ENCODE data around the gene MEF2C. TPM values are rescaled to one million over a fixed set of nuclear protein-coding genes. Genes with fewer than 3 reads are reported as not detected.

Gene MEF2C
- total RNA-seq, 4 donors from 2014 or later = 17.3 to 58.0 (median 23.5) TPM

- intact Hi-C loops (cut with DNase I; ENCODE audit: low total_unique reads) (no loop called here), in situ Hi-C loops (cut with MboI; ENCODE audit: low pct_ligation_motif_present in 1 of 4, low pct_unique_long_range_greater_than_20kb in 1 of 4, low sequenced_read_pairs in 3 of 4) (no loop called here)
Observed at GRCh38 chr5:88821161-88821560, 61.8 kb downstream of the MEF2C start.

GRCh38 chr5:88820581-88820980 lies 62.4 kb downstream of the MEF2C start:
- 67 to 81% methylated on average over 2 of the region's 2 CpGs for WGBS, 2 donors (ENCODE audit: low coverage in 1 of 2)
- H3K27me3 ChIP-seq = no peaks in the 10 kb centered on the region

More at GRCh38 chr5:88821161-88821560, 61.8 kb downstream of the MEF2C start:
- H3K9me3 ChIP-seq = no peaks in the 10 kb centered on the region
- TF ChIP-seq POLR2A (IDR thresholded peaks at IDR 0.05) (no peak), POLR2AphosphoS5 (IDR thresholded peaks at IDR 0.05) (no peak), CTCF (IDR thresholded peaks at IDR 0.05) (no peak), EP300 (IDR thresholded peaks at IDR 0.05; ENCODE audit: low read depth) (no peak)
- no peak overlapping the region for H3K4me3 ChIP-seq
- H3K27me3 ChIP-seq = no peaks in the 10 kb centered on the region
- no peak overlapping the region for H3K27ac ChIP-seq
- H3K36me3 ChIP-seq = no peaks in the 10 kb centered on the region
- no peak for DNase-seq
- peaks cover 0 to 14% (median 5%) of the 10 kb centered on the region in 4 donors for H3K4me1 ChIP-seq
- 75 to 83% methylated on average over 3 to 4 of the region's 4 CpGs for WGBS, 2 donors (ENCODE audit: low coverage in 1 of 2)

GRCh38 chr5:88819301-88819999 lies 63.5 kb downstream of the MEF2C start:
- Histone ChIP-seq H3K36me3 (no peaks in the 10 kb centered on the region), H3K4me1 (peaks cover 0 to 10% (median 0%) of the 10 kb centered on the region in 4 donors), H3K4me3 (no peak overlapping the region), H3K27ac (no peak overlapping the region), H3K9me3 (no peaks in the 10 kb centered on the region), H3K27me3 (no peaks in the 10 kb centered on the region)
- TF ChIP-seq CTCF (IDR thresholded peaks at IDR 0.05) (no peak), EP300 (IDR thresholded peaks at IDR 0.05; ENCODE audit: low read depth) (no peak), POLR2AphosphoS5 (IDR thresholded peaks at IDR 0.05) (no peak), POLR2A (IDR thresholded peaks at IDR 0.05) (no peak)
- in situ Hi-C loops (cut with MboI; ENCODE audit: low pct_ligation_motif_present in 1 of 4, low pct_unique_long_range_greater_than_20kb in 1 of 4, low sequenced_read_pairs in 3 of 4) (no loop called here), intact Hi-C loops (cut with DNase I; ENCODE audit: low total_unique reads) (no loop called here)
- WGBS, 2 donors (ENCODE audit: low coverage in 1 of 2) = 74 to 83% methylated on average over 5 of the region's 5 CpGs
- DNase-seq = no peak

More at GRCh38 chr5:88820581-88820980, 62.4 kb downstream of the MEF2C start:
- H3K4me1 ChIP-seq = peaks cover 0 to 10% (median 5%) of the 10 kb centered on the region in 4 donors
- no peak overlapping the region for H3K27ac ChIP-seq
- intact Hi-C loops (cut with DNase I; ENCODE audit: low total_unique reads) (no loop called here), in situ Hi-C loops (cut with MboI; ENCODE audit: low pct_ligation_motif_present in 1 of 4, low pct_unique_long_range_greater_than_20kb in 1 of 4, low sequenced_read_pairs in 3 of 4) (no loop called here)
- TF ChIP-seq EP300 (IDR thresholded peaks at IDR 0.05; ENCODE audit: low read depth) (no peak), POLR2A (IDR thresholded peaks at IDR 0.05) (no peak), CTCF (IDR thresholded peaks at IDR 0.05) (no peak), POLR2AphosphoS5 (IDR thresholded peaks at IDR 0.05) (no peak)
- H3K9me3 ChIP-seq = no peaks in the 10 kb centered on the region
- no peaks in the 10 kb centered on the region for H3K36me3 ChIP-seq
- DNase-seq = no peak
- no peak overlapping the region for H3K4me3 ChIP-seq

GRCh38 chr5:88818296-88818695 lies 64.7 kb downstream of the MEF2C start:
- 62 to 66% methylated on average over 4 of the region's 4 CpGs for WGBS, 2 donors (ENCODE audit: low coverage in 1 of 2)
- Histone ChIP-seq H3K4me3 (no peak overlapping the region), H3K27me3 (no peaks in the 10 kb centered on the region), H3K27ac (no peak overlapping the region), H3K36me3 (no peaks in the 10 kb centered on the region), H3K4me1 (peaks cover 0 to 2% (median 0%) of the 10 kb centered on the region in 4 donors), H3K9me3 (no peaks in the 10 kb centered on the region)
- TF ChIP-seq EP300 (IDR thresholded peaks at IDR 0.05; ENCODE audit: low read depth) (no peak), CTCF (IDR thresholded peaks at IDR 0.05) (no peak), POLR2A (IDR thresholded peaks at IDR 0.05) (no peak), POLR2AphosphoS5 (IDR thresholded peaks at IDR 0.05) (no peak)
- in situ Hi-C loops (cut with MboI; ENCODE audit: low pct_ligation_motif_present in 1 of 4, low pct_unique_long_range_greater_than_20kb in 1 of 4, low sequenced_read_pairs in 3 of 4) = no loop called here
- intact Hi-C loops (cut with DNase I; ENCODE audit: low total_unique reads) = no loop called here
- DNase-seq = no peak
